ENCODE data around the gene SNX10.

- TF ChIP-seq GATA2 (IDR thresholded peaks at IDR 0.05; ENCODE audit: low read depth, low read length) (no peak), GATA3 (IDR thresholded peaks at IDR 0.05; ENCODE audit: low read depth, low read length) (no peak)
These were observed 3.4 kb downstream of the SNX10 start for GRCh38 chr7:26295015-26295414.

Data from SH-SY5Y (cell line).